GM21576 (cell line): ENCODE data around the gene MAP4.
"Not testable (repeated sequence)": the region's sequence is repeated elsewhere in the genome, so short reads cannot be mapped to it uniquely, and the experiment has no call there.

Experiments used
- ATAC-seq: cut with Tn5 transposase; IDR thresholded peaks from one replicate; pipeline ENCODE4 v1.9.1; 2021; ENCODE audit warnings: mild to moderate bottlenecking, moderate library complexity; ENCODE audit not compliant: unreplicated experiment

MAP4 gene

DNA sequence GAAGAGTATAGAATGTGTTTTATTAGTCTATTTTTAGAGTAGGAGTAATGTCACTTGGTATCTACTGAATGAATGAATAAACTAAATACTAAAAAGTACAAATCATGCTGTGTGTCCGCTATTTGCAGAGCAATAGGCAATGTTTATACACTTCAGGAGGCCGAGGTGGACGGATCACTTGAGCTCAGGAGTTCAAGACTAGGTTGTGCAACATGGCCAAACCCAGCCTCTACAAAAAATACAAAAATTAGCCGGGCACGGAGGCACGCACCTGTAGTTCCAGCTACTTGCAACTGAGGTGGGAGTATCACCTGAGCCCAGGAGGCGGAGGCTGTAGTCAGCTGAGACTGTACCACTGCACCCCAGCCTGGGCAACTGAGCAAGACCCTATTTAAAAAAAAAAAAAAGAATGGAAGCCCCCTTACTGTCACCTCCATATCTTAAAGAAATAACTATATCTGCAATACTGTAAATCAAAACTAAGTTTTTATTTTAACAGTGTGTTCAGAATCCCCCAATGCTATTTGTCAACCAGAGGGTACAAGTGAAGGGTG is 114.9 kb downstream of the MAP4 start:
- no peak for ATAC-seq

DNA sequence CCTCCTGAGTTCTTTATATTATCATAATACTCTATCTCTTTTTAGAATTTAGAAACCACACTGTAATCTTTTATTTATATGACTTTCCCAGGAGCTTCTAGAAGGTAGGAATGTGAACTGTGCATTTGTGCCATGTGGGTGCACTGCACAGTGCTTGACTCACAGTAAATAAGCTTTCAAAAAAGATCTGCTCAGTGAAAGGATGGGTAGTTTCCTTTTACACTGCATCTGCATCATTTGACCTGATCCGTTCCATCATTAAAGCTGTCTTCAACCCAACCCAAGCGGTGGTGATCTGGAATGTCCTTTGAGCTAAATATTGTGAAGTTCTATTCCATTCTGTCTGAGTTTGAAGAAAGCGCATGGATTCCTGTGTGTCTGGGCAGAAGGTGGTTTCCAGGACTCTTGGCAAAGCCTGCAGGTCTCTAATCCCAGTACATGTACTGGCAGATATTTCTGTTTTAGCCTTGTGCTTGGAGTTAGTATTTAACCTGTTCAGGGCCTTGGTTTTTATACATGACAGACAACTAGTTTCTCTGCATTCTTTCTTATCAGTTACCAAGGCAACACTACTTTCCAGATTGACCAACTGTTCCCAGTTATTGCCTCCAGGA is 116.6 kb downstream of the MAP4 start:
- ATAC-seq, result no peak

DNA sequence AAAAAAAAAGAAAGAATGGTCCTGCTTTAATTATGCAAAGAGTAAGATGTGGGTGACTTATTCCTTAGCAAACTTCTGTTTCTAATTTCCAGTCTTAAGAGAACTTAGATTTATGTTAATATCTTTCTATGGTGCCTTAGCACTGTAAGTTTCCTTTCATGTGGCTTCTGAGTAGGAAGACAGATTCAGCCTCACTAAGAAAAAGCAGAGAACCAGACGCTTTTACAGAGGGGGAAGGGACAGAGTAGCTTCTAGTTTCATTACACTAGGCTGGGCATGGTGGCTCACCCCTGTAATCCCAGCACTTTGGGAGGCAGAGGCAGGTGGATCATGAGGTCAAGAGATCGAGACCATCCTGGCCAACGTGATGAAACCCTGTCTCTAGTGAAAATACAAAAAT is 118.3 kb downstream of the MAP4 start:
- ATAC-seq, result no peak

GRCh38 chr3:47896736-47897135 is 119.5 kb downstream of the MAP4 start:
- no peak for ATAC-seq

GRCh38 chr3:47895241-47895640 is 121.0 kb downstream of the MAP4 start:
- ATAC-seq, result no peak

GRCh38 chr3:47892286-47893040 is 123.8 kb downstream of the MAP4 start:
- no peak for ATAC-seq

GRCh38 chr3:47891613-47892005 is 124.6 kb downstream of the MAP4 start:
- no peak for ATAC-seq

GRCh38 chr3:47890828-47891612 is 125.2 kb downstream of the MAP4 start:
- no peak for ATAC-seq

- ATAC-seq, result no peak
Observed at GRCh38 chr3:47890126-47890827, 125.9 kb downstream of the MAP4 start.

DNA sequence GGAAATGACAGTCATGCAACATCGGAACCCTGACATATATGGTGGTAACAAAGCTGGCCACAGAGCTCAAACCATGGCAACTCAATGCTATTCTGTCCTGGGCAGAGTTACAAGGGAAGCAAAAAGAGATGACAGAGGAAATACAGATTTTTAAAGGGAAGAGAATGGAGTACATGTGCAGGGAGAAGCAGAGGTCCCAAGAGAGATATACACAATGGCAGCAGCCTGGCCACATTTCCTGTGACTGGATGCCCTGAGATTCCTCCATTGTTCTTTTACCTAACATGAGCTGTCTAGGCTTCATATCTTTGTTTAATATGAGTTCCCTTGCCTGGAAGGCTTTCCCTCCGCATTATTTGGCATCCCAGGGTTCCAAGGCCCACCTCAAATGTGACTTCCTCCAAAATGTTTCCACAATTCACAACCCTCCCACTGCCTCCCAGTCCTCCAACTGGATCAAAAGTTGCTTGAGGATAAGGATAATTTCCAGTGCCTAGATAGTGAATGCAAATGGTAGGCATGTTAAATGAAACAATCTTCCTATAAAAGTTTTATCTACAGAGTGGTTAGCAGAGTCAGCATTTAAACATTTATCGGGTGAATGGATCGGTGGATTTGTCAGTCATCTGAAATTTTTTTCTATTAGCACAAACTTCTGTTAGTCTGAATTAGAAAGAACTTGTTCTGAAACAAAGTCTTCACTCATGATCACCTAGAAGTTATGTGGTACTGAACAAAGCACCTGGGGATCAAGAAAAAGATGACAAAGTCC is 127.0 kb downstream of the MAP4 start:
- ATAC-seq, result no peak

- ATAC-seq, result not testable (repeated sequence)
Observed at GRCh38 chr3:47887991-47888390, 128.2 kb downstream of the MAP4 start.

- ATAC-seq, result no peak
Observed at GRCh38 chr3:47885168-47885567, 131.0 kb downstream of the MAP4 start.

DNA sequence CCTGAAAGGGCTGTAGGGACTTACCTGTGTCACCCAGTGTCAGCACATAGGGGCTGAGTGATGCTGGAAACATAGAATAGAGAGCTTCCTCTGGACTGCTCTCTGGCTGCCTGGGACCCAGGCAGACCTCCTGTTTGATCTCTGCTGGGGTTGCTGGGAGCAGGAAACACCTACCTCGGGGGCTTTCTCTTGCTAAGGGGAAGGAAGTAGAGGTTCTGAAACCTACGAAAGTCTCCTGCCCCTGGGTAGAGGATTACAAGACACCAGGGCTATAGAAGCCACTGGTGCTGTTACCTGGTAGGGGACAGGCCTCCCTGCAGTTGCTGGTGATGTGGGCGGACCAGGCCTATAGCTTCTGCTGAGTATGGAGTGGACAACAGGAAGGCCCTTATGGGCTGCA is 131.6 kb downstream of the MAP4 start:
- no peak for ATAC-seq

GRCh38 chr3:47882338-47882737 is 133.9 kb downstream of the MAP4 start:
- ATAC-seq, result no peak

GRCh38 chr3:47877719-47878118 is 138.5 kb downstream of the MAP4 start:
- ATAC-seq, result no peak

DNA sequence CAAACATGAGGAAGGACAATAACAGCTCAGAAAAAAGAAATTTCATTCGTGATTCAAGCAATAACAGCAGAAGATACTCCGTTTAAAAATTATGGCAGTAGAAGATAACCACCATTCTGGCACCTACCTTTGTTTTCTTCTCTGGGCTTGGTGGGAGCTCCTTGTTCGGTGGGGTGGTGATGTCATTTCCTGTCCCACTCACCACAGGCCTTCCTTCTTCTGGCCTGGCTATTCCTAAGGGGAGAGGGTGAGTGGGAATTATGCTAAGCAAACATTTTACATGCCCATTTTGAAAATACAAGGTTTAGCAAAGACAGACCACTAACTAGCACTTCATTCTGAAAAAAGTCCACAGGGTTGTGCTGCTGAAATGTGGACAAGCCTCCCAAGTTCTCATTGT is 138.9 kb downstream of the MAP4 start:
- ATAC-seq, result no peak

DNA sequence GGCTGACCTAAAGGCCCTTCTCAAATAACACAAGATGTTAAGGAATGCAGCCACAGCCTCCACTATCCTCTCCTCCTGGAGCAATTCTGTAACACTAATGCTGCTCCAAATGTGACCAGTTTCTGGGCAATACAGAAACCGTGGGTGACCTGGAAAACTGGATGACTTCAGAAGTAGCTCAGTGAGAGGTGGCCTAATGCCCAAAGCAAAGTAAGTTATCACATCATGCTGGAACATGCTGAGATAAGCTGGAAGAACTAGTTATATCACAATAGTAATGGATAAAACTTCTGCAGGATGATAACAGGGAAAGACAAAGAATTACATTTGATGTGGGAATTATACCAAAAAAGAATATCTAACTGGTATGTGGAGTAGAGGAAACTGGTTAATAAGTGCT is 141.3 kb downstream of the MAP4 start:
- ATAC-seq, result no peak

- no peak for ATAC-seq
Observed at GRCh38 chr3:47874438-47874837, 141.8 kb downstream of the MAP4 start.

DNA sequence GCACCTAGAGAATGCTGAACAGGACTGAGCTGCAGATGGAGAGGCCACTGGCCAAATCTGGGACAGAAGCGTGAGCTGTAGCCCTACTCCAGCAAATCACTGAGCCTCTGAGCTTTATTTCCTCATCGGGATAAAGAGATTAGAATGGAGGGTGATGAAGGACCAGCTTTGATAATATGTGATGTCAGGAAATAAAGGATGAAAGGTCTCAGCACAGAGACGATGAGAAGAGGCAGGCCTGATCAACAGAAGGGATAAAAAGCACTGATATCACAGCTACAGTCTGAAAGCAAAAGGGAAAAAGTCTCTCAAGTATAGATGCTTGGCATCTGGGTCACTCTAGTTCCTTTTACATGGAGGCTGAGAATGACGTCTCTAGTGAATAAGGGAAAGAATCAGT is 143.3 kb downstream of the MAP4 start:
- ATAC-seq, result no peak

- no peak for ATAC-seq
Observed at GRCh38 chr3:47871389-47871788, 144.8 kb downstream of the MAP4 start.
